Trophoblast cell (in vitro differentiated cells and primary cell): ENCODE measurements around the gene LIMK1.

ENCODE experiments used
- DNase-seq, 2 donors: peaks; one replicate each; pipeline ENCODE4 v3.0.0-alpha.2; 2016
- H2AFZ ChIP-seq: 2 replicates; pipeline ENCODE4 v1.6.1; 2013; ENCODE audit warnings: low read length, moderate library complexity, mild to moderate bottlenecking; ENCODE audit not compliant: insufficient read depth, poor library complexity
- H2AK5ac ChIP-seq: 2 replicates; pipeline ENCODE4 v1.6.1; 2013; ENCODE audit warnings: mild to moderate bottlenecking, low read length
- H2BK120ac ChIP-seq: 2 replicates; pipeline ENCODE4 v1.6.1; 2013; ENCODE audit warnings: low read length, mild to moderate bottlenecking, moderate library complexity; ENCODE audit not compliant: insufficient read depth, poor library complexity
- H2BK12ac ChIP-seq: 2 replicates; pipeline ENCODE4 v1.6.1; 2013; ENCODE audit warnings: mild to moderate bottlenecking, low read length, moderate library complexity
- H2BK5ac ChIP-seq: 2 replicates; pipeline ENCODE4 v1.6.1; 2013; ENCODE audit warnings: low read length, low read depth, moderate library complexity, mild to moderate bottlenecking; ENCODE audit not compliant: poor library complexity
- H3K14ac ChIP-seq: 2 replicates; pipeline ENCODE4 v1.6.1; 2013; ENCODE audit warnings: mild to moderate bottlenecking, low read length
- H3K18ac ChIP-seq: 2 replicates; pipeline ENCODE4 v1.6.1; 2013; ENCODE audit warnings: mild to moderate bottlenecking, low read length
- H3K23ac ChIP-seq: 2 replicates; pipeline ENCODE4 v1.6.1; 2013; ENCODE audit warnings: low read length
- H3K27ac ChIP-seq: 2 replicates; pipeline ENCODE4 v1.5.1; 2013; ENCODE audit warnings: low read depth, mild to moderate bottlenecking, inconsistent platforms, low read length, moderate library complexity
- H3K27me3 ChIP-seq: 2 replicates; pipeline ENCODE4 v1.6.1; 2013; ENCODE audit warnings: inconsistent platforms, mild to moderate bottlenecking, low read length, moderate library complexity; ENCODE audit not compliant: insufficient read depth
- H3K36me3 ChIP-seq, 2 experiments: 1 replicate in 1 of 2; 2 replicates in 1 of 2; pipeline ENCODE4 v1.6.1; 2013; ENCODE audit warnings: low read length in 2 of 2, mild to moderate bottlenecking in 2 of 2, moderate library complexity in 1 of 2; ENCODE audit not compliant: insufficient read depth in 2 of 2, control insufficient read depth in 1 of 2
- H3K4ac ChIP-seq: 2 replicates; pipeline ENCODE4 v1.6.1; 2013; ENCODE audit warnings: low read depth, mild to moderate bottlenecking, low read length, moderate library complexity
- H3K4me1 ChIP-seq, 2 experiments: 1 replicate in 1 of 2; 2 replicates in 1 of 2; pipeline ENCODE4 v1.6.1; 2013; ENCODE audit warnings: low read length in 2 of 2, mild to moderate bottlenecking in 2 of 2, moderate library complexity in 1 of 2; ENCODE audit not compliant: insufficient read depth in 2 of 2, control insufficient read depth in 1 of 2
- H3K4me2 ChIP-seq: 2 replicates; pipeline ENCODE4 v1.6.1; 2013; ENCODE audit warnings: inconsistent platforms, mild to moderate bottlenecking, low read length, moderate library complexity
- H3K4me3 ChIP-seq: 2 replicates; pipeline ENCODE4 v1.5.1; 2013; ENCODE audit warnings: mild to moderate bottlenecking, low read depth, low read length, inconsistent platforms
- H3K79me1 ChIP-seq: one replicate; pipeline ENCODE4 v1.6.1; 2013; ENCODE audit warnings: low read length
- H3K79me2 ChIP-seq: 2 replicates; pipeline ENCODE4 v1.6.1; 2013; ENCODE audit warnings: low read length, mild to moderate bottlenecking; ENCODE audit not compliant: control insufficient read depth, insufficient read depth, poor library complexity
- H3K9ac ChIP-seq: 2 replicates; pipeline ENCODE4 v1.6.1; 2013; ENCODE audit warnings: mild to moderate bottlenecking, low read length
- H3K9me3 ChIP-seq: 2 replicates; pipeline ENCODE4 v1.6.1; 2013; ENCODE audit warnings: low read depth, mild to moderate bottlenecking, control low read depth, inconsistent platforms, low read length; ENCODE audit not compliant: insufficient read depth
- H4K12ac ChIP-seq: 2 replicates; pipeline ENCODE4 v1.6.1; 2013; ENCODE audit warnings: low read depth, mild to moderate bottlenecking, low read length, moderate library complexity
- H4K8ac ChIP-seq: 2 replicates; pipeline ENCODE4 v1.6.1; 2013; ENCODE audit warnings: low read depth, mild to moderate bottlenecking, low read length, moderate library complexity
- H4K91ac ChIP-seq: one replicate; pipeline ENCODE4 v1.6.1; 2013; ENCODE audit warnings: low read depth, mild to moderate bottlenecking, low read length, moderate library complexity
- WGBS: extraction: QIAGEN DNeasy Blood & Tissue Kit; methylation state at CpG from one replicate; pipeline ENCODE4 v1.1.7; 2013; ENCODE audit warnings: missing lambda C conversion rate; ENCODE audit not compliant: insufficient read length, insufficient coverage; ENCODE audit errors: extremely low coverage; 5-methylcytosine and 5-hydroxymethylcytosine counted together

Gene LIMK1

DNA sequence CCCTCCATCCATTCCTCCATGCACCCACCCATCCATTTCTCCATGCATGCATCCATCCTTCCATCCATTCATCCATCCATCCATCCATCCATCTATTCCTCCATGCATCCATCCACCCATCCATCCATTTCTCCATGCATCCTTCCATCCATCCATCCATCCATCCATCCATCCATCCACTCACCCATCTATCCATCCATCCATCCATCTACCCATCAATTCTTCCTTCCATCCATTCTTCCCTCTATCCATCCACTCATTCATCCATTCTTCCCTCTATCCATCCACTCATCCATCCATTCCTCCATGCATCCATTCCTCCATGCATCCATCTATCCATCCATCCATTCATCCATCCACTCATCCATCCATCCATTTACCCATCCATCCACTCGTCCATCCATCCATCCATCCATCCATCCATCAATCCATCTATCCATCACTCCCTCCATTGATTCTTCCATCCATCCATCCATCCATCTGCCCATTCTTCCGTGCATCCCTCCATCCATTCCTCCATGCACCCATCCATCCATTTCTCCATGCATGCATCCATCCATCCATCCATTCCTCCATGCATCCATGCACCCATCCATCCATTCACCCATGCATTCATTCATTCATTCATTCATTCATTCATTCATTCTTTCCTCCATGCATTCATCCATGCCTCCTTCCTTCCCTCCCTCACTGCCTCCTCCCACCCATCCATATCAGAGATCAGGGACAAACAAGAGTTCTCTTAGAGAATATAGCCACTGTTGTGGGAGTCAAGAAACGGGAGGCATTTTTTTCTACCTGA, 33.4 kb upstream of the LIMK1 start:
- H3K18ac ChIP-seq, result no peak overlapping the region
- WGBS, result 100% methylated on average over 2 of the region's 3 CpGs
- no peak overlapping the region for H3K14ac ChIP-seq
- H3K4me1 ChIP-seq, result no peaks in the 10 kb centered on the region
- no peak overlapping the region for H2BK12ac ChIP-seq
- no peak overlapping the region for H2AK5ac ChIP-seq
- H3K23ac ChIP-seq, result no peak overlapping the region
- no peak overlapping the region for H3K9ac ChIP-seq
- no peak overlapping the region for H2AFZ ChIP-seq
- no peaks in the 10 kb centered on the region for H3K79me2 ChIP-seq
- H3K27me3 ChIP-seq, result no peaks in the 10 kb centered on the region
- no peak overlapping the region for H4K8ac ChIP-seq
- no peaks in the 10 kb centered on the region for H3K9me3 ChIP-seq
- H2BK5ac ChIP-seq, result no peak overlapping the region
- H3K79me1 ChIP-seq, result no peaks in the 10 kb centered on the region
- DNase-seq, result no peak
- H4K12ac ChIP-seq, result no peak overlapping the region
- no peak overlapping the region for H2BK120ac ChIP-seq
- H3K4me2 ChIP-seq, result no peak overlapping the region
- H4K91ac ChIP-seq, result no peak overlapping the region
- no peaks in the 10 kb centered on the region for H3K36me3 ChIP-seq
- no peak overlapping the region for H3K27ac ChIP-seq
- H3K4ac ChIP-seq, result no peak overlapping the region
- no peak overlapping the region for H3K4me3 ChIP-seq

DNA sequence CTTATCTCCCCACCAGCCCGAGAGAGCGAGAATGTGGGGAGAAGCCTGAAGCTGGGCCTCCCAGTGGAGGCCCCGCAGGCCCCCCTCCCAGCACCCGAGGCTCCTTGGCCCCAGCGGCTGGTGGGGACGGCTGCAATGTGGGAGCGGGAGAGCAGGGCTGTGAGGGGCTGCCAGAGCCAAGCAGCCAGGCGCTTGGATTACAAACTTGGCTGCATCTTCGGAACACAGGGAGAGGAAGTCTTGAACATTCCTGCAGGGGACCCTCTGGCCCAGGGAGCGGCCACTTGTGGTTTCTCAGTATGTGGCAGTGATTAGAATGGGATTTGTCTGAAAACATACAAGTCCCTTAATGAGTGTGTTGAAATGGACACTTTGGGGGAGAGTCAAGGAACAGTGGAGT, 32.4 kb upstream of the LIMK1 start:
- WGBS, result no CpG with 5 or more reads among the region's 10 CpGs
- Histone ChIP-seq H2BK5ac (no peak overlapping the region), H2BK12ac (no peak overlapping the region)

DNA sequence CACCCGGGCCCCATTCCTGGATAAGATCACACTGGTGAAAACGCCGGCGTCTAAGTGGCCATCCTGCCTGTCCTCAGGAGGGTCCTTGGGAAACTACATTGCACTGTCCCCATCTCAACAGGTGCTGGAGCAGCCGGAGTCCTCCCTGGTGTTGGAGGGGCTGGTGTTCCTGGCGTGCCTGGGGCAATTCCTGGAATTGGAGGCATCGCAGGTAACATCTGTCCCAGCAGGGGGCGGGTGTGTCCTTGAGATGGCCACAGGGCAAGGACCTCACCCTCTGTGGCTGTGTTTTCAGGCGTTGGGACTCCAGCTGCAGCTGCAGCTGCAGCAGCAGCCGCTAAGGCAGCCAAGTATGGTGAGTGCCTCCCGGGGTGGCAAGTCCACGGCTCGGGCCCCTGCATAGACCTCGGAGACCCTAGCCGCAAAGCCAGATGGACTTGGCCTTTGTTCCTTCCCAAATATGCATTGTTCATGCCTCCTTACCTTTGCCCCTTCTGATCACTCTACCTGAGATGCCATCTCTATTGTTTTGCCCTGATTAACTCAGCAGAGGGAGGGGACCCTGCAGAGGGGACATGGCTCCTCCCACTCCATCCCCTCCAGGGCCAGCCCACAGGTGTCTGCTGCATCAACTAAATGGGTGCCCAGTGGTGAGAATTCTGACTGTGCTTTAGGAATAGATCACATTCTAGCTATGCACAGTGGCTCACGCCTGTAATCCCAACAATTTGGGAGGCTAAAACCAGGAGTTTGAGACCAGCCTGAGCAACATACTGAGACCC, 31.8 kb upstream of the LIMK1 start:
- no peak overlapping the region for H2BK120ac ChIP-seq
- H3K27me3 ChIP-seq, result no peaks in the 10 kb centered on the region
- H2BK12ac ChIP-seq, result no peak overlapping the region
- H3K4me1 ChIP-seq, result no peaks in the 10 kb centered on the region
- no peak overlapping the region for H3K4me2 ChIP-seq
- no peak overlapping the region for H3K14ac ChIP-seq
- H4K12ac ChIP-seq, result no peak overlapping the region
- no peak overlapping the region for H3K9ac ChIP-seq
- no peak overlapping the region for H4K8ac ChIP-seq
- H4K91ac ChIP-seq, result no peak overlapping the region
- H2AK5ac ChIP-seq, result no peak overlapping the region
- H2AFZ ChIP-seq, result no peak overlapping the region
- DNase-seq, result peak; percentile 62 to 84
- H3K27ac ChIP-seq, result no peak overlapping the region
- no peaks in the 10 kb centered on the region for H3K79me2 ChIP-seq
- H3K18ac ChIP-seq, result no peak overlapping the region
- no CpG with 5 or more reads among the region's 16 CpGs for WGBS
- no peak overlapping the region for H3K23ac ChIP-seq
- no peak overlapping the region for H3K4ac ChIP-seq
- no peak overlapping the region for H3K4me3 ChIP-seq
- H3K9me3 ChIP-seq, result no peaks in the 10 kb centered on the region
- H2BK5ac ChIP-seq, result no peak overlapping the region
- no peaks in the 10 kb centered on the region for H3K79me1 ChIP-seq
- no peaks in the 10 kb centered on the region for H3K36me3 ChIP-seq

More for the DNA sequence above, 32.4 kb upstream of the LIMK1 start:
- Histone ChIP-seq H3K79me2 (no peaks in the 10 kb centered on the region), H3K18ac (no peak overlapping the region), H3K36me3 (no peaks in the 10 kb centered on the region), H3K9me3 (no peaks in the 10 kb centered on the region), H3K9ac (no peak overlapping the region), H3K4me3 (no peak overlapping the region), H3K79me1 (no peaks in the 10 kb centered on the region), H2AK5ac (no peak overlapping the region), H3K4me2 (no peak overlapping the region), H3K23ac (no peak overlapping the region), H3K27ac (no peak overlapping the region), H2AFZ (no peak overlapping the region), H4K12ac (no peak overlapping the region), H2BK120ac (no peak overlapping the region), H4K91ac (no peak overlapping the region), H3K4me1 (no peaks in the 10 kb centered on the region), H3K27me3 (no peaks in the 10 kb centered on the region), H3K14ac (no peak overlapping the region), H3K4ac (no peak overlapping the region), H4K8ac (no peak overlapping the region)
- no peak for DNase-seq

DNA sequence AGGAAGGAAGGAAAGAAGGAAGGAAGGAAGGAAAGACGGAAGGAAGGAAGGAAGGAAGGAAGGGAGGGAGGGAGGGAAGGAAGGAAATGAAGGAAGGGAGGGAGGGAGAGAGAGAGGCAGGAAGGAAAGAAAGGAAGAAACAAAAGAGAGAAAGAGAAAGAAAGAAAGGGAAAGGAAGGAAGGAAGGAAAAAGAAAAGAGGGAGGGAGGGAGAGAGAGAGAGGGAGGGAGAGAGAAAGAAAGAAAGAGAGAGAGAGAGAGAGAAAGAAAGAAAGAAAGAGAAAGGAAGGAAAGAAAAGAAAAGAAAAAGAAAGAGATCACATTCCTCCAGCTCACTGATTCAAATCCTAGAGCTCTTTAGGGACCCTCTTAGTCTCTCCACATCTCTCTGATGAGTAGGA, 31.0 kb upstream of the LIMK1 start:
- Histone ChIP-seq H4K91ac (no peak overlapping the region), H3K23ac (no peak overlapping the region), H2BK5ac (no peak overlapping the region), H4K8ac (no peak overlapping the region), H3K14ac (no peak overlapping the region), H3K27me3 (no peaks in the 10 kb centered on the region), H3K79me2 (no peaks in the 10 kb centered on the region), H3K4ac (no peak overlapping the region), H2BK12ac (no peak overlapping the region), H3K9me3 (no peaks in the 10 kb centered on the region), H3K4me3 (no peak overlapping the region), H3K4me2 (no peak overlapping the region), H3K79me1 (no peaks in the 10 kb centered on the region), H4K12ac (no peak overlapping the region), H2AFZ (no peak overlapping the region), H3K18ac (no peak overlapping the region), H3K4me1 (no peaks in the 10 kb centered on the region), H2BK120ac (no peak overlapping the region), H3K9ac (no peak overlapping the region), H3K27ac (no peak overlapping the region), H3K36me3 (no peaks in the 10 kb centered on the region), H2AK5ac (no peak overlapping the region)
- DNase-seq, result no peak
- no CpG with 5 or more reads among the region's 1 CpG for WGBS
